Sigmoid colon (tissue), 4 donors: ENCODE results near the gene EFHD2.

Experiments used
- CTCF ChIP-seq, 4 experiments: fragments of 450-650 bp in 3 of 4; fragments of 200-600 bp in 1 of 4; IDR thresholded peaks; one replicate each; pipeline ENCODE4 v1.5.1; 2016 to 2019; ENCODE audit warnings: antibody characterized with exemption in 4 of 4, mild to moderate bottlenecking in 3 of 4, moderate library complexity in 2 of 4
- EP300 ChIP-seq, 4 donors: sonication (generic); formaldehyde crosslinking; IDR thresholded peaks; one replicate each; pipeline ENCODE4 v1.6.1; 2017; ENCODE audit warnings: antibody characterized with exemption in 4 of 4
- POLR2A ChIP-seq, 2 donors: fragments of 450-650 bp; IDR thresholded peaks; one replicate each; pipeline ENCODE4 v1.6.1; 2016; ENCODE audit warnings: antibody characterized with exemption in 2 of 2, mild to moderate bottlenecking in 2 of 2, moderate library complexity in 2 of 2
- POLR2AphosphoS5 ChIP-seq, 4 donors: sonication (generic); formaldehyde crosslinking; IDR thresholded peaks; one replicate each; pipeline ENCODE4 v1.6.1; 2017; ENCODE audit warnings: antibody characterized with exemption in 4 of 4

GRCh38 chr1:15452866-15453571 is 43.3 kb downstream of the EFHD2 start:
- no peak for TF ChIP-seq CTCF (IDR thresholded peaks at IDR 0.05)
- TF ChIP-seq EP300 (IDR thresholded peaks at IDR 0.05) = no peak
- TF ChIP-seq POLR2A (IDR thresholded peaks at IDR 0.05) = no peak
- no peak for TF ChIP-seq POLR2AphosphoS5 (IDR thresholded peaks at IDR 0.05)
